ENCODE measurements around the gene ANOS1. TPM values are rescaled to one million over a fixed set of nuclear protein-coding genes. Genes with fewer than 3 reads are reported as not detected.

The ANOS1 gene
- total RNA-seq, 1 donor from 2014 or later = 45.7 TPM

- Histone ChIP-seq H3K79me2 (ENCODE audit: low read depth) (no peaks in the 10 kb centered on the region), H3F3A (ENCODE audit: low read depth) (no peaks in the 10 kb centered on the region), H3K9me3 (ENCODE audit: low read depth) (no peaks in the 10 kb centered on the region), H3K9ac (no peak overlapping the region), H3K27ac (no peak overlapping the region), H3K4me2 (no peak overlapping the region), H3K4me1 (no peaks in the 10 kb centered on the region), H3K4me3 (no peak overlapping the region), H4K20me1 (ENCODE audit: low read depth) (no peaks in the 10 kb centered on the region), H3K27me3 (no peaks in the 10 kb centered on the region), H3K36me3 (no peaks in the 10 kb centered on the region), H2AFZ (replicated peaks) (no peak overlapping the region)
- no peaks in the 10 kb centered on the region for H3K9me3 Mint-ChIP-seq
- peaks cover 4% of the 10 kb centered on the region for H3K4me1 Mint-ChIP-seq
- DNase-seq (ENCODE audit: low spot score) = no peak
- TF ChIP-seq EZH2 (IDR thresholded peaks at IDR 0.05) = no peak
- no peak for TF ChIP-seq EZH2phosphoT487 (IDR thresholded peaks at IDR 0.05)
- TF ChIP-seq, protein P1, sequence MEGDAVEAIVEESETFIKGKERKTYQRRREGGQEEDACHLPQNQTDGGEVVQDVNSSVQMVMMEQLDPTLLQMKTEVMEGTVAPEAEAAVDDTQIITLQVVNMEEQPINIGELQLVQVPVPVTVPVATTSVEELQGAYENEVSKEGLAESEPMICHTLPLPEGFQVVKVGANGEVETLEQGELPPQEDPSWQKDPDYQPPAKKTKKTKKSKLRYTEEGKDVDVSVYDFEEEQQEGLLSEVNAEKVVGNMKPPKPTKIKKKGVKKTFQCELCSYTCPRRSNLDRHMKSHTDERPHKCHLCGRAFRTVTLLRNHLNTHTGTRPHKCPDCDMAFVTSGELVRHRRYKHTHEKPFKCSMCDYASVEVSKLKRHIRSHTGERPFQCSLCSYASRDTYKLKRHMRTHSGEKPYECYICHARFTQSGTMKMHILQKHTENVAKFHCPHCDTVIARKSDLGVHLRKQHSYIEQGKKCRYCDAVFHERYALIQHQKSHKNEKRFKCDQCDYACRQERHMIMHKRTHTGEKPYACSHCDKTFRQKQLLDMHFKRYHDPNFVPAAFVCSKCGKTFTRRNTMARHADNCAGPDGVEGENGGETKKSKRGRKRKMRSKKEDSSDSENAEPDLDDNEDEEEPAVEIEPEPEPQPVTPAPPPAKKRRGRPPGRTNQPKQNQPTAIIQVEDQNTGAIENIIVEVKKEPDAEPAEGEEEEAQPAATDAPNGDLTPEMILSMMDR (IDR thresholded peaks at IDR 0.05) = no peak
- no peak overlapping the region for H3K4me3 Mint-ChIP-seq
- H3K27me3 Mint-ChIP-seq (ENCODE audit: insufficient read depth, low read depth) = no peaks in the 10 kb centered on the region
- peaks cover 10% of the 10 kb centered on the region for H3K36me3 Mint-ChIP-seq
- H3K27ac Mint-ChIP-seq = no peak overlapping the region
Measured at GRCh38 chrX:8591501-8591900, 140.4 kb downstream of the ANOS1 start.

GRCh38 chrX:8586953-8587352, 145.0 kb downstream of the ANOS1 start:
- Mint-ChIP-seq H3K4me3 (no peak overlapping the region), H3K9me3 (no peaks in the 10 kb centered on the region), H3K27ac (no peak overlapping the region), H3K4me1 (peaks cover 4% of the 10 kb centered on the region), H3K36me3 (peaks cover 6% of the 10 kb centered on the region), H3K27me3 (ENCODE audit: insufficient read depth, low read depth) (no peaks in the 10 kb centered on the region)
- Histone ChIP-seq H3K4me2 (no peak overlapping the region), H2AFZ (replicated peaks) (no peak overlapping the region), H3K4me3 (no peak overlapping the region), H3F3A (ENCODE audit: low read depth) (no peaks in the 10 kb centered on the region), H3K9ac (no peak overlapping the region), H3K27ac (no peak overlapping the region), H3K9me3 (ENCODE audit: low read depth) (no peaks in the 10 kb centered on the region), H3K79me2 (ENCODE audit: low read depth) (no peaks in the 10 kb centered on the region), H3K27me3 (no peaks in the 10 kb centered on the region), H4K20me1 (ENCODE audit: low read depth) (no peaks in the 10 kb centered on the region), H3K4me1 (peaks cover 4% of the 10 kb centered on the region), H3K36me3 (no peaks in the 10 kb centered on the region)
- DNase-seq (ENCODE audit: low spot score) = no peak
- TF ChIP-seq, protein P1 (IDR thresholded peaks at IDR 0.05) = no peak

GRCh38 chrX:8579602-8580001, 152.3 kb downstream of the ANOS1 start:
- H3K4me2 ChIP-seq = no peak overlapping the region
- no peaks in the 10 kb centered on the region for H3K27me3 Mint-ChIP-seq (ENCODE audit: insufficient read depth, low read depth)
- H3K9me3 Mint-ChIP-seq = no peaks in the 10 kb centered on the region
- no peak overlapping the region for H3K9ac ChIP-seq
- H3F3A ChIP-seq (ENCODE audit: low read depth) = no peaks in the 10 kb centered on the region
- no peaks in the 10 kb centered on the region for H3K79me2 ChIP-seq (ENCODE audit: low read depth)
- H3K36me3 Mint-ChIP-seq = no peaks in the 10 kb centered on the region
- H3K4me1 Mint-ChIP-seq = peaks cover 2% of the 10 kb centered on the region
- H3K9me3 ChIP-seq (ENCODE audit: low read depth) = peaks cover 4% of the 10 kb centered on the region
- H3K27ac ChIP-seq = no peak overlapping the region
- H3K4me3 Mint-ChIP-seq = no peak overlapping the region
- peaks cover 4% of the 10 kb centered on the region for H3K4me1 ChIP-seq
- no peak overlapping the region for H2AFZ ChIP-seq (replicated peaks)
- H3K27ac Mint-ChIP-seq = no peak overlapping the region
- H4K20me1 ChIP-seq (ENCODE audit: low read depth) = no peaks in the 10 kb centered on the region
- no peaks in the 10 kb centered on the region for H3K27me3 ChIP-seq
- H3K36me3 ChIP-seq = peaks cover 5% of the 10 kb centered on the region
- peak; percentile 2 for DNase-seq (ENCODE audit: low spot score)
- TF ChIP-seq EZH2 (IDR thresholded peaks at IDR 0.05) (no peak), EZH2phosphoT487 (IDR thresholded peaks at IDR 0.05) (no peak)
- TF ChIP-seq, protein P1 (IDR thresholded peaks at IDR 0.05) = no peak
- no peak overlapping the region for H3K4me3 ChIP-seq

Data from neural progenitor cell (in vitro differentiated cells).